Endothelial cell of umbilical vein (primary cell): ENCODE data around the gene KCTD18. TPM values are rescaled to one million over a fixed set of nuclear protein-coding genes. Genes with fewer than 3 reads are reported as not detected.

Source experiments
- BruUV-seq: library from RNA; stranded (reverse); fragments of 400-500 nt; replicated peaks from 2 replicates; lab custom pipeline; 2021; lab: Mats Ljungman, UMichigan
- CTCF ChIA-PET: fragments of 300-600, 350-600 bp; sonication (Branson Sonifier 250); formaldehyde crosslinking; loops from one replicate; lab custom pipeline; 2021; ENCODE audit warnings: antibody characterized with exemption, inconsistent platforms; lab: Charles Lee
- POLR2A ChIA-PET: fragments of 300-600, 350-600 bp; sonication (Branson Sonifier 250); formaldehyde crosslinking; loops from one replicate; lab custom pipeline; 2021; ENCODE audit warnings: antibody characterized with exemption, inconsistent platforms; lab: Charles Lee
- DNase-seq: peaks from one replicate; pipeline ENCODE4 v3.0.0-alpha.2; 2011; ENCODE audit warnings: low read depth, low spot score
- FAIRE-seq: peaks from 2 replicates; lab custom pipeline; 2011; peaks lifted over from hg19 to GRCh38; lab: Jason Lieb, UNC
- H2AFZ ChIP-seq: 2 replicates; pipeline ENCODE4 v1.6.0; 2012; ENCODE audit warnings: low read depth, low read length, control low read depth, inconsistent platforms
- H3K27ac ChIP-seq: 2 replicates; pipeline ENCODE4 v1.5.1; 2011; ENCODE audit warnings: low read depth, mild to moderate bottlenecking, control low read depth, low read length, moderate library complexity; ENCODE audit not compliant: insufficient read depth
- H3K27me3 ChIP-seq, 2 experiments: 2 replicates each; pipeline versions ENCODE4 v1.6.0 to v1.6.1; 2011; ENCODE audit warnings: low read length in 2 of 2, mixed read lengths in 1 of 2; ENCODE audit not compliant: control insufficient read depth in 2 of 2, insufficient read depth in 2 of 2
- H3K36me3 ChIP-seq, 2 experiments: 2 replicates in 1 of 2; 3 replicates in 1 of 2; pipeline ENCODE4 v1.5.1; 2011; ENCODE audit warnings: low read length in 2 of 2, mild to moderate bottlenecking in 1 of 2, moderate library complexity in 1 of 2; ENCODE audit not compliant: control insufficient read depth in 2 of 2, insufficient read depth in 2 of 2; ENCODE audit errors: extremely low read depth in 1 of 2
- H3K4me1 ChIP-seq: 3 replicates; pipeline ENCODE4 v1.5.1; 2011; ENCODE audit warnings: mild to moderate bottlenecking, low read length; ENCODE audit not compliant: control insufficient read depth, insufficient read depth; ENCODE audit errors: extremely low read depth
- H3K4me2 ChIP-seq: 2 replicates; pipeline ENCODE4 v1.6.1; 2011; ENCODE audit warnings: low read length, control low read depth, mixed read lengths; ENCODE audit not compliant: insufficient read depth
- H3K4me3 ChIP-seq, 3 experiments: fragments of 200-600 bp in 1 of 3; sonication (generic), shearing (Covaris generic) in 1 of 3; replicated peaks in 1 of 3; 2 replicates each; pipeline ENCODE4 v1.5.1; 2011 to 2016; ENCODE audit warnings: control low read depth in 3 of 3, low read length in 3 of 3, mild to moderate bottlenecking in 2 of 3, inconsistent platforms in 1 of 3, low read depth in 1 of 3, moderate library complexity in 1 of 3; ENCODE audit not compliant: insufficient read depth in 1 of 3
- H3K79me2 ChIP-seq: 2 replicates; pipeline ENCODE4 v1.6.0; 2012; ENCODE audit warnings: low read length, inconsistent platforms; ENCODE audit not compliant: control insufficient read depth, insufficient read depth
- H3K9ac ChIP-seq: replicated peaks from 2 replicates; pipeline ENCODE3; 2011; ENCODE audit warnings: low read length, control low read depth; ENCODE audit not compliant: insufficient read depth; ENCODE audit errors: extremely low read depth
- H3K9me1 ChIP-seq: replicated peaks from 3 replicates; pipeline ENCODE4 v1.6.0; 2011; ENCODE audit warnings: mild to moderate bottlenecking, low read length; ENCODE audit not compliant: control insufficient read depth, insufficient read depth; ENCODE audit errors: extremely low read depth
- H3K9me3 ChIP-seq: replicated peaks from 2 replicates; pipeline ENCODE4 v1.5.1; 2012; ENCODE audit warnings: low read length, inconsistent platforms; ENCODE audit not compliant: control insufficient read depth, insufficient read depth
- H4K20me1 ChIP-seq: replicated peaks from 2 replicates; pipeline ENCODE3; 2011; ENCODE audit warnings: mild to moderate bottlenecking, low read length; ENCODE audit not compliant: control insufficient read depth, insufficient read depth; ENCODE audit errors: extremely low read depth
- EZH2 ChIP-seq: IDR thresholded peaks from 2 replicates; pipeline ENCODE4 v1.6.1; 2012; ENCODE audit warnings: borderline replicate concordance, low read depth, mild to moderate bottlenecking, moderate library complexity, low read length, inconsistent platforms; ENCODE audit not compliant: severe bottlenecking
- FOS ChIP-seq: IDR thresholded peaks from 2 replicates; pipeline ENCODE4 v1.6.1; 2011; ENCODE audit warnings: mild to moderate bottlenecking, low read length, moderate library complexity, borderline replicate concordance; ENCODE audit not compliant: insufficient read depth
- GATA2 ChIP-seq: IDR thresholded peaks from 2 replicates; pipeline ENCODE4 v1.7.0; 2011; ENCODE audit warnings: low read depth, mild to moderate bottlenecking, moderate library complexity, mixed read lengths, low read length; ENCODE audit not compliant: insufficient read length, insufficient read depth
- JUN ChIP-seq: IDR thresholded peaks from 2 replicates; pipeline ENCODE4 v1.6.1; 2011; ENCODE audit warnings: borderline replicate concordance, low read depth; ENCODE audit not compliant: insufficient read length, insufficient read depth
- MYC ChIP-seq: IDR thresholded peaks from one replicate; pipeline ENCODE4 v1.6.1; 2011; ENCODE audit warnings: mild to moderate bottlenecking, low read depth, low read length
- POLR2A ChIP-seq: IDR thresholded peaks from 2 replicates; pipeline ENCODE4 v1.6.1; 2012; ENCODE audit warnings: low read depth, mild to moderate bottlenecking, control low read depth, low read length
- POLR2AphosphoS5 ChIP-seq: IDR thresholded peaks from 2 replicates; pipeline ENCODE4 v1.6.1; 2012; ENCODE audit warnings: low read depth, mild to moderate bottlenecking, control low read depth, low read length, moderate library complexity; ENCODE audit not compliant: insufficient read depth
- dilution Hi-C: fragments of 300-500 bp; cut with MboI; formaldehyde crosslinking; loops from one replicate; pipeline ENCODE4 v1.15.0; 2019; ENCODE audit warnings: low sequenced_read_pairs; ENCODE audit not compliant: extremely low pct_ligation_motif_present
- intact Hi-C: fragments of 100-400 bp; cut with micrococcal nuclease; formaldehyde crosslinking; loops from one replicate; pipeline ENCODE4 v1.10.0; 2022
- polyA plus RNA-seq, 4 experiments: library from polyadenylated mRNA; depleted of rRNA in 3 of 4; stranded (reverse) in 3 of 4; unstranded in 1 of 4; fragments of >200 nt; gene quantifications; 2 replicates each; pipeline versions ENCODE4 v1.2.1 to v1.2.3, GENCODE V29; 2011 to 2012; ENCODE audit warnings: missing spikeins in 1 of 4
- total RNA-seq: library from RNA; stranded (reverse); gene quantifications from 2 replicates; pipeline ENCODE4 v1.2.3, GENCODE V29; 2021
- TF ChIP-seq, protein P1 (sequence below), 2 donors: IDR thresholded peaks; 1 replicate in 1 of 2; 2 replicates in 1 of 2; pipeline ENCODE4 v1.5.1; 2011; ENCODE audit warnings: low read length in 2 of 2, mild to moderate bottlenecking in 2 of 2, moderate library complexity in 2 of 2, control low read depth in 1 of 2, inconsistent platforms in 1 of 2, low read depth in 1 of 2; ENCODE audit not compliant: insufficient read depth in 1 of 2; ENCODE audit errors: extremely low read depth in 1 of 2
- TF ChIP-seq, protein P2 (sequence below): IDR thresholded peaks from 2 replicates; pipeline ENCODE4 v1.6.1; 2011; ENCODE audit not compliant: insufficient read depth, insufficient read length

Gene KCTD18
- total and polyA plus RNA-seq, 2 donors (not counting 3 experiments of a cell fraction or from before 2014, with no cell fraction given) = 2.6 to 6.6 TPM

DNA sequence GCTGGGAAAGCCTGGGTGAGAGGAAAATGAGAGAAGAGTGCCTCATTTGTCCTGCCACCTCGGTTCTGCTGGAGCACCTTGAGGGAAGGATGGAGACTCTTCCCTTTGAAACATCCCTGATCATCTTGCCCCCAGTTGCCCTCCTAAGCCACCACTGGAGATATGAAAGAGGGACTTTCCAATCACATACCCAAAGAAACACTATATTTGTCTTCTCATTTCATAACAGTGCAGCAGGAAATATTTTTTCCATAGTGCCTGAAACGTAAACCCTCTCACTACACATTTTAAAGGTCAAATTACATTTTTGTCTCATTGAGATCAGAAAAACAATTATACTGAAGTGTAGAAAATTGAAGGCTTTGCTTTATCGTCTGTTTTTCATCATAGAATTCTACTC lies 63.3 kb downstream of the KCTD18 start:
- H4K20me1 ChIP-seq = no peaks in the 10 kb centered on the region
- H3K9me1 ChIP-seq = no peaks in the 10 kb centered on the region
- H3K4me3 ChIP-seq = no peak overlapping the region
- H3K27ac ChIP-seq = no peak overlapping the region
- no peak for FAIRE-seq
- ChIA-PET CTCF (no interaction called here), POLR2A (no interaction called here)
- no peak overlapping the region for H2AFZ ChIP-seq
- BruUV-seq = no TSS peak
- no peak for DNase-seq
- H3K27me3 ChIP-seq = no peaks in the 10 kb centered on the region
- H3K9me3 ChIP-seq = no peaks in the 10 kb centered on the region
- intact Hi-C loops = no loop called here
- H3K9ac ChIP-seq = no peak overlapping the region
- H3K4me1 ChIP-seq = no peaks in the 10 kb centered on the region
- dilution Hi-C loops = no loop called here
- no peak for TF ChIP-seq JUN
- peaks cover 2 to 3% of the 10 kb centered on the region in 2 experiments for H3K36me3 ChIP-seq
- H3K4me2 ChIP-seq = no peak overlapping the region
- H3K79me2 ChIP-seq = no peaks in the 10 kb centered on the region

DNA sequence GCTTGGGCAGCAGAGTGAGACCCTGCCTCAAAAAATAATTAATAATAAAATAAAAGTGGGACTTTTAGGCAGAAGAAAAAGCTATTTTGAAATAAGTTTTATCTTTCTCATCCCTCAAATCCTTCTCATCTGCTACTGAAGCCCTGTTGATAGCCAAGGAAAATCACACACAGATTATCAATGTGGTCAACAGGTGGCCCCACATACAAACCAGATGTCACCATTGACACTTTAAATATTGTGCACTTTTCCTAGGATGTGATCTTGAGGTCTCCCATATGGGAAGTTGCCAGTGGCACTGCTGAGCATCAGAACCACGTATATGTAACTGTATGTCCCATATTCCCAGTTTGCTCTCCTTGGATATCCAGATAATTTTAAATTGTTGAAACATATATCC lies 64.6 kb downstream of the KCTD18 start:
- Histone ChIP-seq H3K4me1 (no peaks in the 10 kb centered on the region), H3K4me3 (no peak overlapping the region), H3K27ac (no peak overlapping the region), H2AFZ (no peak overlapping the region), H3K9me1 (no peaks in the 10 kb centered on the region), H3K4me2 (no peak overlapping the region), H4K20me1 (no peaks in the 10 kb centered on the region), H3K27me3 (no peaks in the 10 kb centered on the region), H3K36me3 (peaks cover 2 to 5% of the 10 kb centered on the region in 2 experiments), H3K9ac (no peak overlapping the region), H3K79me2 (no peaks in the 10 kb centered on the region), H3K9me3 (no peaks in the 10 kb centered on the region)
- CTCF ChIA-PET = interaction anchor here (0.8 kb wide), 1 partner anchor 18 kb away, joined by 3 read pairs; no protein-coding TSS in a partner anchor
- POLR2A ChIA-PET = no interaction called here
- FAIRE-seq (no peak), DNase-seq (no peak)
- no peak for TF ChIP-seq GATA2
- TF ChIP-seq EZH2 = no peak
- TF ChIP-seq JUN = no peak
- TF ChIP-seq, protein P1, sequence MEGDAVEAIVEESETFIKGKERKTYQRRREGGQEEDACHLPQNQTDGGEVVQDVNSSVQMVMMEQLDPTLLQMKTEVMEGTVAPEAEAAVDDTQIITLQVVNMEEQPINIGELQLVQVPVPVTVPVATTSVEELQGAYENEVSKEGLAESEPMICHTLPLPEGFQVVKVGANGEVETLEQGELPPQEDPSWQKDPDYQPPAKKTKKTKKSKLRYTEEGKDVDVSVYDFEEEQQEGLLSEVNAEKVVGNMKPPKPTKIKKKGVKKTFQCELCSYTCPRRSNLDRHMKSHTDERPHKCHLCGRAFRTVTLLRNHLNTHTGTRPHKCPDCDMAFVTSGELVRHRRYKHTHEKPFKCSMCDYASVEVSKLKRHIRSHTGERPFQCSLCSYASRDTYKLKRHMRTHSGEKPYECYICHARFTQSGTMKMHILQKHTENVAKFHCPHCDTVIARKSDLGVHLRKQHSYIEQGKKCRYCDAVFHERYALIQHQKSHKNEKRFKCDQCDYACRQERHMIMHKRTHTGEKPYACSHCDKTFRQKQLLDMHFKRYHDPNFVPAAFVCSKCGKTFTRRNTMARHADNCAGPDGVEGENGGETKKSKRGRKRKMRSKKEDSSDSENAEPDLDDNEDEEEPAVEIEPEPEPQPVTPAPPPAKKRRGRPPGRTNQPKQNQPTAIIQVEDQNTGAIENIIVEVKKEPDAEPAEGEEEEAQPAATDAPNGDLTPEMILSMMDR (IDR thresholded peaks at IDR 0.05; ENCODE audit: extremely low read depth in 1 of 2, insufficient read depth in 1 of 2, low read depth in 1 of 2, low read length in 2 of 2) = no peak
- no peak for TF ChIP-seq FOS
- TF ChIP-seq, protein P2, sequence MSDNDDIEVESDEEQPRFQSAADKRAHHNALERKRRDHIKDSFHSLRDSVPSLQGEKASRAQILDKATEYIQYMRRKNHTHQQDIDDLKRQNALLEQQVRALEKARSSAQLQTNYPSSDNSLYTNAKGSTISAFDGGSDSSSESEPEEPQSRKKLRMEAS = no peak
- no peak for TF ChIP-seq POLR2AphosphoS5
- no peak for TF ChIP-seq MYC
- TF ChIP-seq POLR2A = no peak
- BruUV-seq = no TSS peak
- intact Hi-C loops = no loop called here
- dilution Hi-C loops = no loop called here
